Measurements from ENCODE around the gene ABRACL.

The ABRACL gene

DNA sequence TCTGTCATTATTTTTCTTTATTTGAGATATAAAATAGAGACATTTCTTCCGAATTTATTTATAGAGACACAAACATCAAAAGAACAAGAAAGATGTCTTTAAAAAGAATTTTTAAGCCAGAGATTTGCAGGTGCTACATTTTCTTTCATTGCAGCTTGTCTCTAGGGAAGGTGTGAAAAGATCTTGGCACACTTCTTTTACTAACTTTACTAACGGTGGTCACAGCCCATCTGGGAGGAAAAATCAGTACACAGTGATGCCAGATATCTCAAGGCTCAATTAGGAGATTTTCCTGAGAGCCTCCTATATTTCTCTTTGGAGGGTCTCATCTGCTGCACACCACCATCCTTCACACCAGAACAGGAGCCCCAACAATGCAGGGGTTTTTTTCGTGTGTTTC, 29.5 kb downstream of the ABRACL start:
- DNase-seq: no peak

DNA sequence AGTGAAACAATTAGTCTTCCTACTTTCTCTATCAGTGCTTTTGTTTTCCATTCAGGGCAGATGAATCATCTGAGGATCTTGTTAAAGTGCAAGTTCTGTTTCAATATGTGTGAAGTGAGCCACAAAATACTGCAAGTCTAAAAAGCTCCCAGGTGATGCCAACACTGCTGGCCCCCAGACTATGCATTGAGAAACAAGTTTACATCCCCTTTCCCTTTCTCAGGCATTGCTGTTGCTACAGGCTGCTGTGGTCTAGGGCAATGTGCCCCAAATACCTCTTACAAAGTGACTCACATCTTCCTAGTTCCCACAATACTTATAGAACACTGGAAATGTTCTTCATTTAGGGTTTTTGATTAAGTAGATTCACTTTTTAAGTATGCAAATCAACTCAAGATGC, 31.8 kb downstream of the ABRACL start:
- DNase-seq: peak; percentile 16

DNA sequence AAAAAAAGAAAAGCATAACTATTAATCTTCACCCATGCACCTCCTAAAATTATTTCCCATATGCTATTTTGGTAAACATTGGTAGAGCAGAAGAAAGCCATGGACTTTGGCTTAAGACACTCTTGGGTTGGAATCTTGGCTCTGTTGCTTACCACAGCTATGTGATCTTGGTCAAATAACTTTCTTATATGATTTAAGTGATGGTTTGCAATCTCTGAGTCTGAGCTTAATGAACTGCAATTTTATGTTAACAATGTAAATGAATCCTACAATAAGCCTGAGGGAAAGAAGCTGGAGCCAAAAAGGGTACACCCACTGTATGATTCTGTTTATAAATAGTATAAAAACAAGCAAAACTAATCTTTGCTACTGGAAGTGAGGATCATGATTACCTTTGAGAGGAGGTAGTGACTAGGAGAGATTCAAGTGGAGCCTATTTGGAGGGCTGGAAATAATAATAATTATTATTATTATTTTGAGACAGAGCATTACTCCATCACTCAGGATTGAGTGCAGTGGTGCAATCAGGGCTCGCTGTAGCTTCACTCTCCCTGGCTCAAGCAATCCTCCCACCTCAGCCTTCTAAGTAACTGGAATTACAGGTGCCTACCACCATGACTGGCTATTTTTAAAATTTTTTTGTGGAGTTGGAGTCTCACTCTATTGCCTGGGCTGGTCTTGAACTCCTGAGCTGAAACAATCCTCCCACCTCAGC, 34.5 kb downstream of the ABRACL start:
- DNase-seq: no peak

DNA sequence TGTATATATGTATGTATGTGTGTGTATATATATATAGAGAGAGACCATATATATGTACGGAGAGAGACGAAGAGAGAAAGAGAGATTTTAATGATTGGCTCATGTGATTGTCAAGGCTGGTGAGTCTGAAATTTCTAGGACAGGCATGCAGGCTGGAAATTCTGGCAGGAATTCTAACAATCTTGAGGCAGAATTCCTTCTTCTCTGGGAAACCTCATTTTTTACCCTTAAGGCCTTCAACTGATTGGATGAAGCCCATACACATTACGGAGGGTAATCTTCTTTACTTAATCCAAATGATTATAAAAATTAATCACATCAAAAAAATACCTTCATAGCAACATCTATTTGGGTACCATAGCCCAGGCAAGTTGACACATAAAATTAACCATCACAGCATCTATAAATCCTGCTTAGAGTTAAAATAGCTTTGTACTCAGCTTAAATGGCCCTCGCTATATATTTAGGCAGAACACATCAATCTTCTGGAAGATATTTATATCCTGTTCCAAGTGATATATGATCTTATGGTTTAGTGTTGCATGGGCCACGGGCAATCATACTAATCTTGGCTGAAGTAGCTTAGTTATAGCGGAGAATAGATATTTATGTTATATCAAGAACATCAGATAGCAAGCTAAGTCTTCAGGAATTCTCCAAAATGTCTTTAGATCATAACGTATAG, 36.6 kb downstream of the ABRACL start:
- no peak for DNase-seq

DNA sequence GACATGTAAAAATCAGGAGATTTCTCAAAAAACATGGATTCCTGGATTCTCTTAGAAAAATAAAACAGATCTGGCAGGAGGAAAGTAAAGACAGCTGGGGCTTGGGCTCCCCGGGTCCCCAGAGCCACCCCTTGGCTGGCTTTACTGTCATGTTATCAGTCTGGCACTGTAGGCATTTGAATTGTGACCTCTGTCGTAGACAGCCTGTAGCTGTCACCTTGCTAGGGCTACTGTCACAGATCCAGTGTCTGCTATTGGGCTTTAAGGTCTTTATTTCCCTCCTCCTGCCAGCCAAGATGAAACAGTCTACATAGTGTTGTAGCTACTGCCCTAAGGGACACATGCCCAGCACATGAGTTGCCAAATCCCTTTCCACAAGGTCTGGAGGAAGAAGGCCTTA, 37.5 kb downstream of the ABRACL start:
- no peak for DNase-seq

DNA sequence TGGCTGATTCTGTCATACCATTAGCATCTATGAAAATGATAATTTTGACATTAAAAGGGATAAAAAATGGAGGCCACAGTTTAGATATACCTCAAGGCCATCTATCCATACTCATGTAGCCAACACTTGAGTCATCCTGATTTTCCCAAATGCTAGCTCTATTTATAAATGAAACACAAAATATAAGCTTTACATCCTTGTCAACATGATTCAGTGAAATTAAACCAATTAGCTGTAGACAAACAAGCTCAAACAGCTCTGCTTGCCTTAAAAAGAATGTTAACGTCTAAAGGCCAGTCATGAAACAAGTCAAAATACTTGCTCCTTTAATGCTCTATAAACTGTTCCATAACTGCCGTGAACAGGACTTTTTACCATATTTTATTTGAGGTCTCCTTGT, 40.3 kb downstream of the ABRACL start:
- DNase-seq: no peak

DNA sequence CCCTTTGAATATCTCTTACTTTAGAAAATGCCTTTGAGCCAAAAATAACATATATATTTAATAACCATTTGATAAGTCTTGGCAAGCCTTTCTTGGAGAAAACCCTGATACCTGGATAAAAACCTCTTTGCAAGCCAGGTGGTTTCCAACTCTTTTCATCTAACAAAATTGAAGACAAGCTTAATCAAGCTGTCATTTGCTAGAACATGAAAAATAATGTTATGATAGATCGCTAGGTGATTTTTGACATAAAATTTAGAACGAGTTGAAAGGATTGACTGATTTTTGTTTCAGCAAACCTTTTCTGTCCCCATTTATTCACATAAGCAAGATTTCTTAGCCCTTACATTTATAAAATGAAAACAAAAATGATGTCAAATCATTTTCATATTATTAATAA, 44.6 kb downstream of the ABRACL start:
- no peak for DNase-seq

DNA sequence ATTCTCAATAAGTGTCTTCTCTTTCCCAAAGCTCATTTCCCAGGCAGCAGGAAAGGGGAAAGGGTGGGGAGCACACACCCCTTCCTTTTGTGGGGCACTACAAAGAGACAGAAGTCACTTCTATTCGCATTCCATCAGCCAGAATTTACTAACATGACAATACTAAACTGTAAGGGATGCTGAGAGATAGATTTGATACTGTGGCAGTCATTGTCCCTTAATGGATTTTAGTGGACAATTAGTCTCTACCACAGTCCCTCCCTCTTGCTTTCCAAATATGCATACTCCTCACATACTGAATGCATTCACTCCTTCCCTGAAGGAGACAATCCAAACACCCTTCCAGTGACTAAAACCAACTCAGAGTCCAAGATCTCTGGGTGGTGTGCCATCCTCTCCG, 50.5 kb downstream of the ABRACL start:
- DNase-seq: no peak

DNA sequence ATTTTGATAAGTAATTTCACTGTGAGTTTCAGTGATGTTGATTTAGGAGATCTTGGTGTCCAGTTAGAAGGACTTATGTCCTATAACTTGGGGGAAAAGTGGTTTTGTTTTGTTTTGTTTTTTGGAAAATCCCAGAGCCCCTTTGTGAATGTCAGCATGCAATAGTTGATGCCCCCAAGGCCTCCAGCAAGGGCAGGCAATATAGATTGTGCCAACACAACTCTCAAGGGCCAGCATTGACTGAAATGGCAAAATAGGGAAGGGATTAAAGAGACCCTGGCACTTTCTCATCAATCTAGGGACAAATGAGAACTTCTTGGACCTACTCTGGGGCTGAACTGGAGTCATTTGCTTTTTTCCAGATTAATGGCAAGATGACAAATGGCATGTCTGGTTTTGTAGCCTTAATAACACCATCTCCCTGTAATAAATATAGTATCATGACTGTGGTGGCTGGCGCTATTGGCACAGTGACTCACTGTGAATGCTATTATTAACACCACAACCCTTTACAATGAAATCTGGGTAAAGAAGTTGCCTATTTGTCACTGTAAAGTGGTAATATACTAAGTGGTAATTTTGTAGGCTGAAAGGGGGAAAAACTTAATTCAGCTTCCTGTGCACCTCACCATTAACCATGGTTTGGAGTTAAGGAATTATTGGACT, 51.8 kb downstream of the ABRACL start:
- DNase-seq: no peak

DNA sequence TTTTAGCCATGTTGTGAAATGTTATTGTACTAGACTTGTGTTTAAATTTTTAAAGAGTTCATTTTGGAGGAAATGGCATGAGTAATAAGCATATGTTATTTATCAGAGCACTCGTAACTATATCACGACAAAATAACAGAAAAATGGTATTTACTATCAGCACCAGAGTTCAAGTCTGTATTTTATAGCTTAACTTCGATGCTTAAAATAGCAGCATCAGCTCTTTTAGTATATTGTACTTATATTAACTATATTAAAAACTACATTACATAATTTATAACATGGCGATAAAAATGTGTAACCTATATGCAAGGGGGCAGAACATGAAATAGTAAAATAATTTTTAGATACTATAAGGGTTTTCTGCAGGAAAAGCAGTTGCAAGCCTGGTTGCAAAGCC, 52.9 kb downstream of the ABRACL start:
- no peak for DNase-seq

DNA sequence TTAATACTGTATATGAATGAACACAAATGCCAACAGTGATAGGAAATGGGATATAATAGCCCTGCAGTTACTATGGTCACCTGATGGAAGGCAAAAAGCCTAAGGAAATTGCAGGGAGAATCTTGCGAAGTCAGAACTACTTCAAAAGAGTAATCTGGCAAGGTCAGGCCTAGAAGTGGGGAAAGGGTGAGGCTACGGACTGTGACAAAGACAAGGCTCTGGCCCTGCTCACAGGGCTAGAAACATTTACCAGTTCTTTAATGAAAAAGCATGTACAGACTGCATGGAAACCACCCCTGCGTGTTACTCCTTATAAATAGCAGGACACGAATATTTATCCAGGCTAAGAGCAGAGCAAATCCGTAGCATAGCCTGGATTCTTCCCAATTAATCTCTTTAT, 53.8 kb downstream of the ABRACL start:
- no peak for DNase-seq

DNA sequence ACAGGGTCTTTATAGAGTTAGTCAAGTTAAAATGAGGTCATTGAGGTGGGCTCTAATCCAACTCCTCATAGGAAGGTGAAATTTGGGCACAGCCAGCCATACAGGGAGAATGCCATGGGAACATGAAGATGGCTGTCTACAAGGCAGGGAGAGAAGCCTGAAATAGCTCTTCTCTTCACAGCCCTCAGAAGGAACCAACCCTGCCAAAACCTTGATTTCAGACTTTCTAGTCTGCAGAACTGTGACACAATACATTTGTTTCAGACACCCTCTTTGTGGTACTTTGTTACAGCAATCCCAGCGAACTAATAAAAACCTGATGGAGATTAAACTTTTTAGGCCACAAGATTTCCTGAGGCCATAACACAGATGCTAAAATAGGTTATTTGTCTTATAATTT, 63.3 kb downstream of the ABRACL start:
- DNase-seq: no peak

All from activated CD4-positive, alpha-beta T cell treated with anti-CD3 and anti-CD28 coated beads, Interleukin-2, Interleukin-6, amounts not matched to agents 100 ng/mL and 50 ng/mL, durations not matched to agents 16 hours and 8 hours (primary cell).